Stimulated activated CD4-positive, alpha-beta T cell treated with anti-CD3 and anti-CD28 coated beads, Interleukin-4, amount 100 ng/mL, for 4 hours (primary cell): ENCODE results near the gene TNS4.

Experiments used
- DNase-seq, 2 experiments: peaks; one replicate each; pipeline ENCODE4 v3.0.0-alpha.2; 2020

Gene TNS4

DNA sequence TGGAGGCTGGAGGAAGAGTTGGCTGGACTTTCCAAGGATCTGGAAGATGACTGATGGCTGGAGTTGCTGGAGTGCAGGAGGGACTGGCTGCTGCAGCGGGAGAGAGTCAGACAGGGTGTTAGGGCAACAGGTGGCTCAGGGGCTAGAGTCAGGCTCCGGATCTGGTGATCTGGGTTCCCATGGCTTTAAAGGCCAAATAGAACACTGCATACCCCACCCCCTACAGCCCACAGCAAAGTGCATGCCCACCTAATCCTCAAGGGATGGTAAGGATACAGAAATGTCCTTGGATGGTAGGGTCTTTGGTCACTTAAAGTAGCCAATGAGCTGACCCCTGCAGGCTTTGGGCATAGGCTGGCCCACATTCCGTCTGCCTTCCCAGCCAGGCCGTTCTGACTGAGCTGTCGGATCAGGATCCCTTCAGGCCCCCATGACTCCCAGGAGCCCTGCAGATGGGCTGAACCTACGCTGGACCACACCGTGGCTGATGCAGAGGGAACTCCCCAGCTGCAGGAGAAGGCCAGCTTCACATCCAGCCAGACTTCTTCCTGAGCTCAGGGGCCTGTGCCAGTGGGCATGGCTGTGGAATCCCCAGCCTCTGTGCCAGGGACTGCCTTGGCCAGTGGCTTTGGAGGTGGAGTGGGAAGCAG is 13.9 kb downstream of the TNS4 start:
- DNase-seq, result no peak

DNA sequence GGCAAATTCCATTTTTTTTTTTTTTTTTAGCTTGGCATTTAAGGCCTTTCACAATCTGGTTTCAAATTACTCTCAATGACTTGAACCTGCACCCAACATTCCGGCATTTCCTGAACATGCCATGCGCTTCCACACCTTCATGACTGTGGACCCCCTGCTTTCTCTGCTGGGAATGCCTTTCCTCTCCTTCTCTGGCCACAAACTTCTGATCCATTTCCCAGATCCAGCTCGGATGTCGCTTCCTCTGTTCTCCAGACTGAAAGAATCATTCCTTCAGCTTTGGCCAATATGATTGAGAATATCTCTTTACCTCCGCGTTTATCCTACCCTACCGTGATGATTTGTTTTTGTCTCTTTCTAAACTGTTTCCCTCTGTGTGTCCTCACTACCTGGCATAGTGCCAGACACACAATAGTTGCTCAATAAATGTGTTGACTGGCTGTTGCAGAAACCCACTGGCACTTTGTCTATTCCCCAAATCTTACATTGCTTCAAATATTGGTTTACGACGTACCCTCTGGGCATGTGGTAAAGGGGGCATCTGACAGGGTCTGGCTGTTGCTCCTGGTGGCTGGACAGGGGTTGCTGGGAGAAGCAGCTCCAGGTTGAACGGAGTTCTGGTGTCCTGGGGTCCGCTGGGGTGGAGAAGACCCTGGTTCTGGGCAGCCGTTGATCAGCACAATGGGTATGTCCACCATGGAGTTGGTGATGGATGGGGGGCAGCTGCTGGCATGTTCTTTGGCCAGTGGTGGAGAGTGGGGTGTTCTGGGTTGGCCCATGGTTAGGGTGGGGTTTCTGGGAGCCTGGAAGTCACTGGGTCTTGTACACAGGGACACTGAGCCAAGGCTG is 14.7 kb downstream of the TNS4 start:
- no peak for DNase-seq

DNA sequence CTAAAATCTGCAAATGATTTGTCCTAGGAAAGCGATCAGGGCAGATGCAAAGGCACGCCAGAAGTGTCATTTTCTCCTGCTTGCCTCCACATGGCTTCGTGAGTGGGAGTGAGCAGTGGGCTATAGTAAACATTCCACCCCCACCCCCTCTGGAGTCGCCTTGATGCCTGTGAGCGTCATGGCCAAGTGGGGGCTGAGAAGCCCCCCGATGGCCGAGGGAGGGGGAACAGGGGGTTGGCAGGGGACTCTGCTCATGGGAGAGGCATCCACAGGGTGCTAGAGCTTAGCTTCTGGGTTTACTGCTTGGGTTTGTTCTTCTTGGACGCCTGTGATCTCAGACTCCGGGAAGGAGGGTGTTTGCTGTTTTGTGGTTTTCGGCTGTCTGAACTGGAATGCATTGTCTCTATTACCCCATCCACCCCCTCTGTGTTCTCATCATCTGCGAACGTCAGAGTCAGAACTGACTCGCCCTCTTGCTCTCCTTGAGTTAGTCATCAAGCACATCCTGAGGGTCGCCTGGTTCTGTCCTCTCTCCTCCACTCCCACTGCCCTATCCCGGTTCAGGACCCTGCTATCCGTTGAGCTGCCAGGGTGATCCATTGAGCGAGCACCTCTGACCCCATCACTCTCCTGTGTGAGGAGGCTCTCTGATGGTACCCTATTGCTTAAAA is 15.4 kb downstream of the TNS4 start:
- DNase-seq, result peak in 1 of 2 experiments; percentile 42

DNA sequence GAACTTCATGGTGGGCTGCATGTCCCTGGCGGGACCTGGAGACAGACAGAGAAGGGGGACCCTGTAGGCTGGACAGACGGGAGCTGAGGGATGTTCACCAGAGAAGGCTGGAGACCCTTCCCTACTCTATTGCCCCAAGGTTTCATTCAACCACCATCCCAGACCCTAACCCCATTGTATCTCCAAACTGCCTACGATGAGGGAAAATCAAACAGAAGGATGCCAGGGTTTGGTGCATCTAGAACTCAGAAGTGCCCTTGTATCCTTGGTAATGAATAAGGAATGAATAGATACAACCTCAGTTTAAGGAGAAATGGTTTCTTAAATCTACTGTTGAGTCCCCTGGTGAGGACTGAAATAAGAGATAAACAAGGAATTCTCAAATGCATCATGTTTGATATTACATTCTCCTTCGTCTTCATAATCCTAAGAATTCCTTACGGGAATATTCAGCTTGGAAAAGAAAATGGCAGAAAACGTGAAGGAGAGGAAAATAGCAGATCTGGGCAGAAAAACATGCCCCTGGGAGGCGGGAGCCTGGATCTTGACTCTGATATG is 16.4 kb downstream of the TNS4 start:
- DNase-seq, result no peak

DNA sequence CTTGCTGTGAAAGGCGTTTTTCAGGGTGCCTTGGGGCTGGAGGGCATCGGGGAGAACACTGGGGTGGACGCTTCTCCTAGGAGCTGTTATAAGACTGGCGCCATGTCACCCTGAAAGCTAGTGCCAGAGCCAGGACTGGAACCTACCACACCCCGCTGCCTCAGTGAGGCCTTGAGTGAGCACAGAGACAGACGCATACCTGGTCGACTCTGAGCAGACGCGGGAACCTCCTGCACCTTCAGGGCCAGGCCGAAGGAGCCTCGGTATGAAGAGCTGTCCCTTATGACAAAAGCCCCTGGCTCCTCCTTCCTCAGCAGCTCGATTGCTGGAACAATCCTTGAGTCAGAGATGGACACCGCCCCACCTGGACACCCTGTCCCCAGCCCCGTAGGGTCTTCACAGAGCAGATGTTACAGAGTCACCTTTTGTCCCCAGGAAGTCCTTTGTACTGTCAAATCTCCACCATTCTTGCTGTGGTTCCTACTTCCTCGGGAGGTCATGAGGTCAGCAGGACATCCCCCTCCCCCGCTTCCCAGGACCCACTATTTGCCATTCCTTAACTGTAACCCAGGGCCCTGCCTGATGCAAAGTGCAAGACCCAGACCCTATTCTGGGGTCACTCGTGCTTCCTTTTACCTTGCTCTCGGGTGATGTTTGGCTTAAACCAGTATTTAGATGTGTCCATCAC is 17.0 kb downstream of the TNS4 start:
- no peak for DNase-seq

DNA sequence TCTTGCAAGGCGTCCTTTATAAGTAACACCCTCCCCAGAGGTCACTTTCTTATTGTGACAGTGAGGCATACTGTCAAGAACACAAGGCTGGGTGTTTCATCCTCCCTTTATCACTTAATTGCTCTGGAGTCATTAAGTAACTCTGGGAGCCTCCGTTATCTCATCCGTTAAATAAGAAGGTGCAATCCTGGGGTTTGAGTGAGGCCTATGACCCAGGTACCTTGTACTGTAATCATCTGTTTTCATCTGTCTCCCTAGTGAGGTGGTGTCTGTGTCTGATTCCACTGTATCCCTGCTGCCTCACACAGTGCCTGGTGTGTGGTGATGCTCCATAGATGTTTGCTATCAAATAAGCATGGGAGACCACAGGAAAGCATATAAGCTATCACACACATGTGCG is 17.7 kb downstream of the TNS4 start:
- DNase-seq, result no peak

DNA sequence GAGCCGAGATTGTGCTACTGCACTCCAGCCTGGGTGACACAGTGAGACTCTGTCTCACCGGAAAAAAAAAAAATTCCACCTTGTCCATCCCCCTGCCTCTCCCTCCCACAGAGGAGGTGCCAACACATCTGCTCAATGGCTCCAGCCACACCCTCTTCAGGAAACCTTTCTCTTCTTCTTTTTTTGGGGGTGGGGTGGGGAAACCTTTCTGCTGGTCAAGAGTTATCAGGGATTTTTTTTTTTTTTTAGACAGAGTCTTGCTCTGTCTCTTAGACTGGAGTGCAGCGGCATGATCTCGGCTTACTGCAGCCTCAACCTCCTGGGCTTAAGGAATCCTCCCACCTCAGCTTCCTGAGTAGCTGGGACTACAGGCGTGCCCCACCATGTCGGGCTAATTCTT is 18.7 kb downstream of the TNS4 start:
- DNase-seq, result no peak

DNA sequence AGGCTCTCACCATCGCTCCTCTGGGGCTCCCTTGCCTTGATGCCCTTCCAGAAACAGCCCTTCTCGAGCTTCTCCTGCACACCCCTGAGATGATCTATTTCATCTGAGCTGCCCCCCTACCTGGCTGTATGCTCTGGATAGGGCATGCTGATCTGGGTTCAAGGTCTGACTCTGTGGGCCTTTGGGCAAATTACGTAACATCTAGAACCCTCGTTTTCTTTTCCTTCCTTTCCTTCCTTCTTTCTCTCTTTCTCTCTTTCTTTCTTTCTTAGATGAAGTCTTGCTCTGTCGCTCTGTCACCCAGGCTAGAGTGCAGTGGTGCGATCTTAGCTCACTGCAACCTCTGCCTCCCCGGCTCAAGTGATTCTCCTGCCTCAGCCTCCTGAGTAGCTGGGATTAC is 20.3 kb downstream of the TNS4 start:
- DNase-seq, result no peak

DNA sequence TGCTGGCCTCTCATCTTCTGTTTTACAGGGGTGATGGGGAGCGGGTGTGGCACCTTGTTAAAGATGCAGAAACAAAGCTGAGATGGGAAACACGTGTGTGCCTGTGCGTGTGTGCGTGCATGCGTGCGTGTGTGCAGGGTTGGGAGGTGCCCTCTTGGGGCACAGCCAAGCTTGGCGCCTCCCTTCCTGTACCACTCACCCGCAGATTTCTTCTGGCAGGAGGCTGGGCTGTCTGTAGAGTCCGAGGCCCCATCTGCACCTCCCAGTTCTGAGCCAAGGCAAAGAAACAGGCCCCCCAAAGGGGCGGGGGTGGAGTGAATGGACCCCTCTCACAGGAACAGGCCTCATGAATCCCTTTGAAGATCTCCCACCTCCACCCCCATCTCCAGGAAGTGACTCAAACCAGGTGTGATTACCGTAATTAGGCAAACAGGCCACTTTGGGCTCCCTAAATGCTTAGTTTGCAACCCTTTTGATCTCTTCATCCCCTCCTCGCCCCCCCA is 20.9 kb downstream of the TNS4 start:
- peak; percentile 71 to 84 for DNase-seq

DNA sequence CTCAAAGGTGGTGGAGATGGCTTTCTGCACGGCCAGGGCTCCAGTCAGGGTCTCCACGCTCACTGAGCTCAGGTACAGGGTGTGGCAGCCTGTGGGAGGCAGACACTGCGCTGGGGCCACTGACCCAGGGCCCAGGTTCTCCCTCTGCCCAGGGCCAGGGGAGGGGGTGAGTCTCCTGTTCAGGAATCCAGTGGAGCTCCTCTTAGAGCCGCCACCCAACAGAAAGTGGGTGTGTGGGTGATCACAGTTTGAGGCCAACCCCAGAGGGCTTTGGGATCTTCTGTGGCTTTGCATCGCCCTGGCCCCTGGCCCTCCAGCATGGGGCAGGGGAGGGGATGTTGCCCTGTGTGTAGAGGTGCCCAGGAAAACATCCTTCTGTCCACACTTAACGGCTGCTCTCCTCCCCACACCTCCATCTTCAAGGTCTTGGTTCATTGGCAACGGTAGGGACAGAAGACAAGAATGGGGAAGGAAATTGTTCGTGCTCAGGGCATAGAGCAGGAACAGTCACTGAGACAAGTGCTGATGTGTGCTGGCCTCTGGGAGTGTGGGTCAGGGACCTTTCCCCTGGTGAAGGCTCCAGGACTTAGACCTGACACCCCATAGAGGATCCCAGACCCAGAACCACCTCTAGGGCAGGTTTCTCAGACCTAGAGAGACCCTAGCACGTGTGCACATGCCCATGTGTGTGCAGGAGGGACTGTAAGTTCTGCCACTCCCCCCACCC is 21.5 kb downstream of the TNS4 start:
- DNase-seq, result no peak

DNA sequence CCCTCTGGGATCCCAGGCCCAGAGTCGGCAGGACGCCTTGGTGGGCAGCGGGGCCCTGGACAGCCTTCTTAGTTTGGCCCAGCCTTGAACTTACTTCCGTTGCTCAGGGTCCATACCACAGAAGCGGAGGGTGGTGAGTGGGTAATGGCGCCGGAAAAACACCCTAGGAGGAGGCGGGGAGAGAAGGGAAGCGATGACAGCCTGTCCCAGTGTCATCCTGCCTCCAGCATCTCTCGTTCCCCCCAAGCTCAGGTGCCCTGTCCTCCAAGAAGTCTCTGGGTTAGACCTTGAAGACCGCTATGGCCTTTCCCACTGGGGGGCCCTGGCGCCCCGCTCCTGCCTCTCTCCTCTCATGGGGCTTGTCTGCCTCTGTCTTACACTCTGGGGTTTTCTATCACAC is 22.9 kb downstream of the TNS4 start:
- no peak for DNase-seq

DNA sequence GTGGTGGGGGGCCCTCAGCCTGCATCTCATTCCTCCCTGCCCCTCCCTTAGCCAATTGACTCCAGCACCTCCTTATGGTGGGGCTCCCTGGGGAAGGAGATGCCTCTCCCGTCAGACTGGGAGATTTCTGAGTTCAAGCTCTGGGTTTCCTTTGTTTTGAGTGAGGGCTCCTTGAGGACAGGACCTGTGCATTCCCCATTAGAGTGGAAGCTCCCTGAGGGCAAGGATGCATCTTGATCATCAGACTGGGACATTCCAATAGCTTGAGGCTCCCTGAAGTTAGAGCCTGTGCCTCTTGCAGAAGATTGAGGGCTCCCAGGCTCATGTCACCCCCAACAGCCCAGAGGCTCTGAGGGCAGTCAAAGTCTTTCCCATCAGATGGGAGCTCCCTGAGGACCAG is 23.6 kb downstream of the TNS4 start:
- DNase-seq, result no peak

DNA sequence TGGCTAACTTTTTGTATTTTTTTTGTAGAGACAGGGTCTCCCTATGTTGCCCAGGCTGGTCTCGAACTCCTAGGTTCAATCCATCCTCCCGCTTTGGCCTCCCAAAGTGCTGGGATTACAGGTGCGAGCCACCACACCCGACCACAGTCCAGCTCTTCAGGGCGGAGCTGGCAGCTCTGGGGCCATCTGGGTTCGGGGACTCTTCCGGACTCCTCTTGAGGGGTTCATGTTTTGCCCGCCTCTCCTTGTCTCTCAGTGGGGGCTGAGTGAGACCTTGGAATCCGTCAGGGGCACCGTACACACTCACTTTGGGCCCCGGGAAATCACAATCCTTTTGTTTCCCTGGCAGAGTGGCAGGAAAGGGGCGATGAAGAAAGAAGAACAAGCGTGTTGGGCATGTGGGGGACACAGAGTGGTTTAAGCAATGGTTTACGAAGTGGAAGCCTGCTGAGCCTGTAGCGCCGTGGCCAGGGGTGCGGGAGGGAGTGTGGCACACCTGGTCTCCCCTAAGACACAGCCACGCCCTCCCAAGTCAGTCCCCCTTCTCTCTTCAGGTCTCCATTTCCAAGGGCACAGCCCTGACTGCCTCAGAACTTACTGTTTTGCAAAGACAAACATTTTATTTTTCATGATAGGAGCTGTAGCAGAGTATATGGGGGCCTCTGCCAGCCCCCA is 26.1 kb downstream of the TNS4 start:
- DNase-seq, result no peak

DNA sequence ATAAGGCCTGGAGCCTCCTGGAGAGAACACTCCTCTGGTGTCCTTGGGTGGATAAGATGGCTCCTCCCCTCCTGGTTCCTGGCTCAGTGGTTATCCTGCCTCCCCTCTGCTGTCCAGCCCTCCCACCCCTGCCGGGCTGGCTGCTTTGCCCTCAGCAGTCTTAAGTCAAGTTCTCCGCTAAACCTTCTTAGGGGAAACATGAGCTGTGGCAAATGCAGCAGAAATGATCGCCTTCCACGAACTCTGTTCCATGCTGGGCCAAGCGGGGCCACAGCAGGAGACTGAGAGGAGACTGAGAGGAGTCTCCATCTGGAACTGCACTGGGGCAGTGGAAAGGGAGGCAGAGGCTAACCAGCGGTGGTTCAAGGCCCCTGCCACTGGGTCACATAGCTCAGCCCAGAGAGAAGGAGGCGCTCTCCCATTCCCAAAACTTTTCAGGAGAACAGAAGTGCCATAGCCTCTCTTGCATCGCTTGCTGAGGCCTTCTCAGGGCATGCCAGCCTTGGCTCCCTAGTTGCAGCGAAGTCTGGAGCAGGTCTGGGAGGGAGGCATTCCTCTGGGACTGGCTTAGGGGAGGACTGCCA is 26.9 kb downstream of the TNS4 start:
- no peak for DNase-seq

DNA sequence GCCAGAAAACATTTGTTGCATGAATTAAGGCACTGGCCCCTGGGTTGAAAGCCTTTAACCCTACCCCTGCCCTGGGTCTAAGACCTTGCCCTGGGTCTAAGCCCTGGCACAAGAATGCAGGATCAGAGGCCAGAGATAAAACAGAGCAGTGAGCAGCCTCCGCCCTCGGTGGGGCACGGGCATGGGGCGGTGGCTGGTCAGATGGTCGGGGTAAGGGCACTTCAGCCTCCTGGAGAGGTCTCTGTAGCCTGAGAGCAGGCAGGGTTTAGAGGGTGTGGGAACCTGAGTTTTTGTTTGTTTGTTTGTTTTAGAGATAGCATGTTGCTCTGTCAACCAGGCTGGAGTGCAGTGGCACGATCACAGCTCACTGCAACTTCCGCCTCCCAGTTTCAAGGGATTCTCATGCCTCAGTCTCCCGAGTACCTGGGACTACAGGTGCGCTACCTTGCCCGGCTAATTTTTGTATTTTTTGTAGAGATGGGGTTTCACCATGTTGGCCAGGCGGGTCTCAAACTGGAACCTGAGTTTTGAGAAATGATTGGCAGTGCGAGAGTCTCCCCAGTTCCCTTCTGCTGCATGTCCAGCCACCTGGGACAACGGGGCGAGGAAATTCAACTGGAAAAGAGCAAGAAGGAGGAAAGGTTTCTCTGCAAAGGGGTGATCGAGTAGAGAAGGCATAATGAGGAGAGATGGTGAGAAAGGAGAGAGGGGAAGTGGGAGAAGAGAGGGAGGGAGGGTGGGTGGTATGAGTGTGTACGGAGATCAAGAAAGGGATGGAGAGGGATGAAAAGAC is 27.7 kb downstream of the TNS4 start:
- DNase-seq, result no peak

DNA sequence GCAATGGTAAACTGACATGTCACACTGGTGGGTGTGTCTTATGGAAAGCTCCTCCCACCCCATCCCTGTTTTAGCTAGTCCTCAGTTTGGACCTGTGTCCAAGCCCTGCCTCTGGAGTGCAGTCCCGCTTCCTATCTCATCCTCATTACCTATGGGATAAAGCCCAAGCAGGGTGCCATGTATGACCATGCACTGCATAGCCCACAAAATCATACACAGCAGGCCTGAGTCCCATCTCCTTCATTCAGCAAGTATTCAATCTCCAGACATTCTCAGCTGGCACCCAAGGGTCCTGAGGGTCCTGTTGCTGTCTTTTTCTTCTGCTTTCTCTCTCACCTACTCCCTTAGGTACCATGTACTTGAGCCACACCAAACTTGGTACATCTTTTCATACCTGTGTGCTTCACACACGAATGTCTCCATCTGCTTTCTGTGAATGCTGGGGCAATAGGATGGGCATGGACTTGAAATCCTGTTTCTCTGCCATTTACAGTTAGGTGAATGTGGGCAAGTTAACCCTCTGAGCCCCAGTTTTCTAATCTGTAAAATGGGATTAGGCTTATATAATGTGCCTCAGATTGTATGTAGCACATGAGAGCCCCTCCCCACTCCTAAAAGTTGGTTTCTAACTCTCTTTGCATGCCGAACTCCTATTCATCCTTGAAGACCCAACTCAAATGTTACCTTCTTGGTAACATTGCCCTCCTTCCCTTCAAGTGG is 28.5 kb downstream of the TNS4 start:
- DNase-seq, result no peak

DNA sequence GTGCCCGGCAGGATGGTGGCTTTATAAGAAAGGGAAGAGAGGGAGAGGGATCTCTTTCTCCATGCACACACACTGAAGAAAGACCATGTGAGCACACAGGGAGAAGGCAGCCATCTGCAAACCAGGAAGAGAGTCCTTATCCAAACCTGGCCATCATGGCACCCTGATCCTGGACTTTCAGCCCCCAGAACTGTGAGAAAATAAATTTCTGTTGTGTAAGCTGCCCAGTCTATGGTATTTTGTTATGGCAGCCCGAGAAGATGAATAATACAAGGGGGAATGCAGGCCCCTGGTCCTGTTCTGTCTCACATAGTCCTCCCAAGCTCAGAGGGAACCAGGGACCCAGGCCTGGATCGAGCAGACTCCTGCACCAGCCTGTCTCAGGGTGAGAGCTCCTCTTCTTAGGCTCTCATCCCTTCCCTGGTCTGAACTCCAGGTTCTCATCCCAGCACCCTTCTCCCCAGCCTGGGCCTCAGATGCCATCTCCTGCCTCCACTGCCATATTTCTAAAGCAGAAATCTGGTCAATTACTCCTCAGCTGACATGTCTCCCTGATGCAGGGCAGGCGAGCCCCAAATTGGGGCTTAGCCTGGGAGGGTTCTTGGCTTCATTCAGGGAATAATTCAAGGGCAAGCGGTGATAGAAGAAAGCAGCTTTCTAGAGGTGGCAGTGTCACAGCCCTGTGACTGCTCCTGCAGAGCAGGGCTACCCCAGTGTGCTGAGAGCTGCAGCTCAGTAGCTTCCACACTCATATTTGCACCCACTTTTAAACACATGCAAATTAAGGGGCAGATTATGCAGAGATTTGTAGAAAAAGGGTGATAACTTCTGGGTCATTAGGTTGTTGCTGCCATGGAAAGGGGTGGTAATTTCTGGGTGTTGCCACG is 29.3 kb downstream of the TNS4 start:
- no peak for DNase-seq
